CD14-positive monocyte (primary cell): ENCODE results near the gene SERPINA3. TPM values are rescaled to one million over a fixed set of nuclear protein-coding genes. Genes with fewer than 3 reads are reported as not detected.
"Not testable (repeated sequence)": the region's sequence is repeated elsewhere in the genome, so short reads cannot be mapped to it uniquely, and the experiment has no call there.

Source experiments
- DNase-seq, 3 donors: peaks; one replicate each; pipeline ENCODE4 v3.0.0-alpha.2; 2011 to 2022
- H2AFZ ChIP-seq: 2 replicates; pipeline ENCODE4 v1.6.0; 2012; ENCODE audit warnings: mild to moderate bottlenecking, low read depth, low read length, inconsistent platforms; ENCODE audit not compliant: insufficient read depth, poor library complexity, severe bottlenecking
- H3K27ac ChIP-seq, 2 donors: 1 replicate in 1 of 2; 2 replicates in 1 of 2; pipeline ENCODE4 v1.5.1; 2012 to 2013; ENCODE audit warnings: low read length in 2 of 2, control low read depth in 1 of 2, inconsistent platforms in 1 of 2, low read depth in 1 of 2, mild to moderate bottlenecking in 1 of 2
- H3K27me3 ChIP-seq, 2 donors: one replicate each; pipeline versions ENCODE4 v1.6.0 to v1.6.1; 2011 to 2013; ENCODE audit warnings: low read length in 2 of 2; ENCODE audit not compliant: control insufficient read depth in 2 of 2, insufficient read depth in 2 of 2
- H3K36me3 ChIP-seq, 2 donors: replicated peaks in 1 of 2; 1 replicate in 1 of 2; 2 replicates in 1 of 2; pipeline versions ENCODE4 v1.5.1 to v1.6.1; 2012 to 2013; ENCODE audit warnings: low read length in 2 of 2, control low read depth in 1 of 2, inconsistent platforms in 1 of 2, mild to moderate bottlenecking in 1 of 2; ENCODE audit not compliant: insufficient read depth in 2 of 2, control insufficient read depth in 1 of 2
- H3K4me1 ChIP-seq, 2 donors: 1 replicate in 1 of 2; 2 replicates in 1 of 2; pipeline versions ENCODE4 v1.5.1 to v1.6.1; 2012 to 2013; ENCODE audit warnings: low read length in 2 of 2, control low read depth in 1 of 2, inconsistent platforms in 1 of 2, mild to moderate bottlenecking in 1 of 2, moderate library complexity in 1 of 2; ENCODE audit not compliant: insufficient read depth in 2 of 2, control insufficient read depth in 1 of 2
- H3K4me2 ChIP-seq: replicated peaks from 2 replicates; pipeline ENCODE3; 2012; ENCODE audit warnings: low read length, moderate library complexity, mild to moderate bottlenecking; ENCODE audit not compliant: poor library complexity, severe bottlenecking; ENCODE audit errors: extremely low read depth
- H3K4me3 ChIP-seq, 3 experiments: fragments of 200-600 bp in 1 of 3; sonication (generic) in 1 of 3; replicated peaks in 1 of 3; 1 replicate in 2 of 3; 2 replicates in 1 of 3; pipeline ENCODE4 v1.5.1; 2011 to 2013; ENCODE audit warnings: low read length in 3 of 3, mild to moderate bottlenecking in 3 of 3, control low read depth in 2 of 3, low read depth in 2 of 3, inconsistent platforms in 1 of 3, moderate library complexity in 1 of 3
- H3K79me2 ChIP-seq: 2 replicates; pipeline ENCODE4 v1.6.0; 2012; ENCODE audit warnings: mild to moderate bottlenecking, control low read depth, inconsistent platforms, low read length, moderate library complexity; ENCODE audit not compliant: insufficient read depth
- H3K9ac ChIP-seq: 2 replicates; pipeline ENCODE4 v1.6.0; 2017; ENCODE audit warnings: low read length, mild to moderate bottlenecking; ENCODE audit not compliant: insufficient read depth, poor library complexity, severe bottlenecking
- H3K9me3 ChIP-seq, 2 donors: replicated peaks in 1 of 2; 1 replicate in 1 of 2; 2 replicates in 1 of 2; pipeline versions ENCODE4 v1.5.1 to v1.6.1; 2012 to 2013; ENCODE audit warnings: low read length in 2 of 2, control low read depth in 1 of 2; ENCODE audit not compliant: control insufficient read depth in 1 of 2, insufficient read depth in 1 of 2
- H4K20me1 ChIP-seq: 2 replicates; pipeline ENCODE4 v1.6.0; 2012; ENCODE audit warnings: mild to moderate bottlenecking, low read length, control low read depth, moderate library complexity; ENCODE audit not compliant: insufficient read depth
- H3K27ac Mint-ChIP-seq, 7 donors: one replicate each; pipeline ENCODE4 v1.8.0; 2020; ENCODE audit warnings: mild to moderate bottlenecking in 7 of 7, mixed read lengths in 7 of 7, moderate library complexity in 6 of 7, inconsistent platforms in 2 of 7
- H3K27me3 Mint-ChIP-seq, 3 donors: one replicate each; pipeline ENCODE4 v1.8.0; 2021 to 2022; ENCODE audit warnings: low read depth in 3 of 3, mild to moderate bottlenecking in 3 of 3, mixed read lengths in 3 of 3, moderate library complexity in 3 of 3, inconsistent platforms in 1 of 3
- H3K36me3 Mint-ChIP-seq, 2 donors: one replicate each; pipeline ENCODE4 v1.8.0; 2020; ENCODE audit warnings: mixed read lengths in 2 of 2, inconsistent platforms in 1 of 2, mild to moderate bottlenecking in 1 of 2
- H3K4me1 Mint-ChIP-seq: one replicate; pipeline ENCODE4 v1.8.0; 2020; ENCODE audit warnings: mild to moderate bottlenecking, mixed read lengths
- H3K4me3 Mint-ChIP-seq, 2 donors: one replicate each; pipeline ENCODE4 v1.8.0; 2020; ENCODE audit warnings: mild to moderate bottlenecking in 2 of 2, mixed read lengths in 2 of 2, moderate library complexity in 1 of 2
- H3K9me3 Mint-ChIP-seq, 7 donors: one replicate each; pipeline ENCODE4 v1.8.0; 2020 to 2022; ENCODE audit warnings: mixed read lengths in 7 of 7, mild to moderate bottlenecking in 6 of 7, moderate library complexity in 6 of 7, inconsistent platforms in 2 of 7
- CTCF ChIP-seq: fragments of 200-600 bp; IDR thresholded peaks from one replicate; pipeline ENCODE4 v1.8.0; 2022; ENCODE audit warnings: antibody characterized with exemption, mild to moderate bottlenecking
- WGBS: methylation state at CpG from one replicate; pipeline ENCODE4 v1.1.5; 2013; ENCODE audit warnings: missing lambda C conversion rate; ENCODE audit not compliant: insufficient coverage; 5-methylcytosine and 5-hydroxymethylcytosine counted together
- intact Hi-C, 2 donors: fragments of 100-400 bp; cut with micrococcal nuclease; formaldehyde crosslinking; loops; one replicate each; pipeline versions ENCODE4 v1.15.0 to v1.15.1; 2023
- polyA plus RNA-seq, 3 donors: library from polyadenylated mRNA; depleted of rRNA in 1 of 3; unstranded in 2 of 3; stranded (reverse) in 1 of 3; fragments of 300-500 nt in 2 of 3; fragments of >200 nt in 1 of 3; fragmentation: Illumina TruSeq in 2 of 3; gene quantifications; 1 replicate in 2 of 3; 2 replicates in 1 of 3; pipeline ENCODE4 v1.2.3, GENCODE V29; 2012 to 2021

SERPINA3 gene
- polyA plus RNA-seq, 3 donors: not detected

DNA sequence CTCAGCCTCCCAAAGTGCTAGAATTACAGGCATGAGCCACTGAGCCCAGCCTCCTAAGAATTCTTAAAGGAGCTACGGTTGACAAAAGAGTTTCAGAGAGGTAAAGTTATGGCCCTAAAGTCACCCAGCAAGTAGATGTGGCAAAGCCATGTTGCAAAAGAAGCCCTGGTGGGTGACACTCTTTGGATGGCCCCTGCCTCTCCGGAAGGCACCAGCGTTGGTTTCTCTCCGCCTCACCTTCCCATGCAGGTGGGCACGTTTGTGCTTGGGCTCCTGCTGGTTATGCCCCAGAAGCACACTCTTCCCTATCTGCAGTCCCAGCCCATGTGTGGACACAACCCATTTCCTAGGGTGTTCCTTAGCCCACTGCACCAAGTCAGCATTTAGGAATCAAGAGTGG is 9.5 kb upstream of the SERPINA3 start:
- Histone ChIP-seq H4K20me1 (no peaks in the 10 kb centered on the region), H3K4me3 (no peak overlapping the region), H3K9ac (no peak overlapping the region), H2AFZ (no peak overlapping the region), H3K79me2 (no peaks in the 10 kb centered on the region), H3K4me1 (no peaks in the 10 kb centered on the region), H3K4me2 (no peak overlapping the region), H3K36me3 (no peaks in the 10 kb centered on the region), H3K9me3 (no peaks in the 10 kb centered on the region), H3K27me3 (no peaks in the 10 kb centered on the region), H3K27ac (no peak overlapping the region)
- no peak for TF ChIP-seq CTCF
- no peaks in the 10 kb centered on the region for H3K36me3 Mint-ChIP-seq
- peaks cover 0 to 2% (median 0%) of the 10 kb centered on the region in 7 donors for H3K9me3 Mint-ChIP-seq
- H3K27ac Mint-ChIP-seq: no peak overlapping the region
- 84% methylated on average over 5 of the region's 5 CpGs for WGBS
- DNase-seq: no peak
- H3K4me3 Mint-ChIP-seq: no peak overlapping the region
- peaks cover 2% of the 10 kb centered on the region for H3K4me1 Mint-ChIP-seq
- peaks cover 2 to 10% (median 3%) of the 10 kb centered on the region in 3 donors for H3K27me3 Mint-ChIP-seq
- intact Hi-C loops: no loop called here

DNA sequence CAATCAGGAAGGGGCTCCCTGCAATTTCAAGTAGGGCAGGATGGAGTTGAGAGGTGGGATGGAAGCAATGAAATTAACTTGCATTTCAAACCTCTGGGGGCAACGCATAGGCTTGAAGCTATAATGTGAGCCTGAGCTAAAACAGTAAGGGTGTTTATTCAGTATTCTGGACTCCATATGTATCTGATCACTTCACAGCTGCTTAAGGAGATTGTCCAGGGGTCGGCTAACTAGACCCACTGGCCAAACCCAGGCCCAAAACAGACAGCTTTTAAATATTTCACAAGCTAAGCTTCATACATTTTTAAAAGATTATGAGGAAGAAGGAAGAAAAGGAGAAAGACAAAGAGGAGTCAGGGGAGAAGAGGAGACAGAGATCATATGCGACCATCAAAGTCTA is 6.8 kb upstream of the SERPINA3 start:
- no peak overlapping the region for H3K27ac Mint-ChIP-seq
- no peak for TF ChIP-seq CTCF

GRCh38 chr14:94608966-94609365 is 3.2 kb upstream of the SERPINA3 start:
- WGBS: no CpG with 5 or more reads among the region's 1 CpG
- H3K27ac ChIP-seq, H3K9me3 ChIP-seq, H3K36me3 ChIP-seq, H4K20me1 ChIP-seq, H3K36me3 Mint-ChIP-seq, H2AFZ ChIP-seq, H3K4me1 ChIP-seq, H3K27me3 Mint-ChIP-seq, H3K9ac ChIP-seq, DNase-seq, H3K79me2 ChIP-seq, H3K27ac Mint-ChIP-seq, H3K27me3 ChIP-seq, H3K4me2 ChIP-seq, H3K4me3 Mint-ChIP-seq, intact Hi-C loops, H3K9me3 Mint-ChIP-seq, H3K4me3 ChIP-seq, H3K4me1 Mint-ChIP-seq: not testable (repeated sequence)

More for the DNA sequence above, 6.8 kb upstream of the SERPINA3 start:
- H2AFZ ChIP-seq: no peak overlapping the region
- Mint-ChIP-seq H3K4me1 (peaks cover 2% of the 10 kb centered on the region), H3K4me3 (no peak overlapping the region), H3K27me3 (peaks cover 2 to 7% (median 2%) of the 10 kb centered on the region in 3 donors), H3K36me3 (no peaks in the 10 kb centered on the region), H3K9me3 (peaks cover 0 to 9% (median 2%) of the 10 kb centered on the region in 7 donors)
- no peak overlapping the region for H3K4me3 ChIP-seq
- H4K20me1 ChIP-seq: no peaks in the 10 kb centered on the region
- no peak for DNase-seq
- no CpG with 5 or more reads among the region's 3 CpGs for WGBS
- no peaks in the 10 kb centered on the region for H3K36me3 ChIP-seq
- H3K79me2 ChIP-seq: no peaks in the 10 kb centered on the region
- H3K4me2 ChIP-seq: no peak overlapping the region
- intact Hi-C loops: no loop called here
- H3K4me1 ChIP-seq: no peaks in the 10 kb centered on the region
- H3K27ac ChIP-seq: no peak overlapping the region
- H3K27me3 ChIP-seq: no peaks in the 10 kb centered on the region
- H3K9me3 ChIP-seq: peaks cover 0 to 4% of the 10 kb centered on the region in 2 donors
- H3K9ac ChIP-seq: no peak overlapping the region
